K562 (cell line): ENCODE measurements around the gene NR3C2. TPM values are rescaled to one million over a fixed set of nuclear protein-coding genes. Genes with fewer than 3 reads are reported as not detected.

Experiments used
- BCLAF1 ChIP-seq, 2 experiments: fragments of 450-650 bp in 1 of 2; IDR thresholded peaks; 2 replicates each; pipeline ENCODE4 v1.6.1; 2011 to 2017; ENCODE audit warnings: low read depth in 2 of 2, antibody characterized with exemption in 1 of 2, borderline replicate concordance in 1 of 2, low read length in 1 of 2, mild to moderate bottlenecking in 1 of 2, mixed read lengths in 1 of 2; ENCODE audit not compliant: control insufficient read depth in 1 of 2
- KDM4B ChIP-seq, 2 experiments: fragments of 450-650 bp in 1 of 2; sonication (generic) in 1 of 2; IDR thresholded peaks; 2 replicates each; pipeline ENCODE4 v1.6.1; 2016 to 2017; ENCODE audit warnings: borderline replicate concordance in 2 of 2, antibody characterized with exemption in 1 of 2, low read depth in 1 of 2, mild to moderate bottlenecking in 1 of 2
- ZNF583 ChIP-seq: fragments of 250-450 bp; sonication (Bioruptor Pico); IDR thresholded peaks from 2 replicates; pipeline ENCODE4 v1.4.0; 2020
- polyA plus RNA-seq, 8 experiments: library from polyadenylated mRNA; depleted of rRNA in 4 of 8; stranded (reverse) in 5 of 8; unstranded in 3 of 8; fragments of >200 nt; fragmentation: Nextera tagmentation in 2 of 8; fragmentation: Illumina TruSeq in 1 of 8; extraction: Ambion mirVana in 2 of 8; extraction: Trizol in 1 of 8; gene quantifications; 2 replicates each; pipeline versions ENCODE4 v1.2.1 to v1.2.3, GENCODE V29; 2011 to 2014; ENCODE audit warnings: inconsistent platforms in 1 of 8, missing spikeins in 1 of 8
- total RNA-seq, 7 experiments: library from RNA; depleted of rRNA in 6 of 7; stranded (reverse); fragments of >200 nt in 6 of 7; fragmentation: Illumina TruSeq in 2 of 7; extraction: Trizol in 2 of 7; gene quantifications; 2 replicates each; pipeline versions ENCODE4 v1.2.1 to v1.2.3, GENCODE V29; 2011 to 2021; ENCODE audit warnings: low replicate concordance in 1 of 7
- TF ChIP-seq, protein P1 (sequence below): fragments of 250-450 bp; sonication (Bioruptor Pico); IDR thresholded peaks from 2 replicates; pipeline ENCODE4 v1.5.0; 2021; ENCODE audit warnings: mild to moderate bottlenecking, moderate library complexity

The NR3C2 gene
- total and polyA plus RNA-seq, 9 of the 15 experiments (the other 6 are each of a cell fraction or from before 2014, with no cell fraction given): 0.01 to 0.28 (median 0.16) TPM; not detected in 2

- no peak for TF ChIP-seq BCLAF1 (IDR thresholded peaks at IDR 0.05; ENCODE audit: borderline replicate concordance in 1 of 2, control insufficient read depth in 1 of 2, low read depth in 2 of 2, low read length in 1 of 2)
- TF ChIP-seq KDM4B (IDR thresholded peaks at IDR 0.05; ENCODE audit: borderline replicate concordance in 2 of 2, low read depth in 1 of 2): no peak
- no peak for TF ChIP-seq ZNF583
- TF ChIP-seq, protein P1, sequence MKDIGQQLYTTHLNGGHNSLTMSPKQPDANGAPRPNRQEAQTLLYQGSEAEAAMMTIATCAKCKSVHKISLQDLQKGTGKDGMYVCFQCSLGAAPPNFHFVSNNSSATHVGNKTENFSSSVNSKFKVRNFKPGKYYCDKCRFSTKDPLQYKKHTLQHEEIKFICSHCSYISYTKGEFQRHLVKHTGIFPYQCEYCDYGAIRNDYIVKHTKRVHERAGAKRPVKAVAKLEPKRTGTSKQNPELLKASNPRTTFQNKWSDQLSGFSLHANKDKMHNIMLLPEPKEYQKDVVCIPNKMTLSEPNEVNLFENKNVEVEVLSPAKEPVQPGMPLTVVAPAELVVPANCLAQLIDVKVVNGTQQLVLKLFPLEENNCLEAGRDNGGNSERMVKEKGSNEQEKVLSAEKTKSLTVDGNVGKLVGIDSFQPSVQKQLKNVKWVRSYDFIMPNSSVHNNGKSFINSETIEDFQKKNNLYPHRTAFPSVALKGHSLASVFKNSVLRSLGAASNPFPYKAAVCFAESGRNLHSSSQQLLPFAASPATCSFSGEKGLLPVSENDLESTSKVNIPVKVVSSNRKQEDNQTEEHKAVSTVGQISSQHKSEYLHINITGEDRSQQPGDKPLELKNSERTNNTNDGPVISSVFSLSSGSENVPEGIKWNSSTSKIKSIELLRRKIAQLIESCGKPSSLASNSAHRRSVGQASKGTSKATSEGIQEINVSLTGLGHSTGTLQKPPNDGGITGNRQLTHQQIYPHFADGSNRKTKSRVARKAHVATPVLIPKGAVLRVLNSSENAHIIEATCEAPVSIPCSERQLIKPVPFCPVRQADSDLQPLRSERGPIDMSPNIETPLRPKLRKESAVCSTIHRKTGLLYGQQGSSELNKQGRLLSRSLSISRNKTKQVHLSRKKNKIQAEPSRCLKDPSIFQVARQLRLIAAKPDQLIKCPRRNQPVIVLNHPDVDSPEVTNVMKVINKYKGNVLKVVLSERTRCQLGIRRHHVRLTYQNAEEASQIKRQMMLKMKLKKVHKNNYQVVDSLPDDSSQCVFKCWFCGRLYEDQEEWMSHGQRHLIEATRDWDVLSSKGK (CRISPR knock-in tag): no peak
Observed at GRCh38 chr4:148204171-148204570, 238.0 kb downstream of the NR3C2 start (continued).
